ENCODE results near the gene TMEM258. TPM values are rescaled to one million over a fixed set of nuclear protein-coding genes. Genes with fewer than 3 reads are reported as not detected.

The TMEM258 gene
- total and polyA plus RNA-seq, 2 of the 4 experiments (the other 2 are of a cell fraction): 107 to 280 TPM

DNA sequence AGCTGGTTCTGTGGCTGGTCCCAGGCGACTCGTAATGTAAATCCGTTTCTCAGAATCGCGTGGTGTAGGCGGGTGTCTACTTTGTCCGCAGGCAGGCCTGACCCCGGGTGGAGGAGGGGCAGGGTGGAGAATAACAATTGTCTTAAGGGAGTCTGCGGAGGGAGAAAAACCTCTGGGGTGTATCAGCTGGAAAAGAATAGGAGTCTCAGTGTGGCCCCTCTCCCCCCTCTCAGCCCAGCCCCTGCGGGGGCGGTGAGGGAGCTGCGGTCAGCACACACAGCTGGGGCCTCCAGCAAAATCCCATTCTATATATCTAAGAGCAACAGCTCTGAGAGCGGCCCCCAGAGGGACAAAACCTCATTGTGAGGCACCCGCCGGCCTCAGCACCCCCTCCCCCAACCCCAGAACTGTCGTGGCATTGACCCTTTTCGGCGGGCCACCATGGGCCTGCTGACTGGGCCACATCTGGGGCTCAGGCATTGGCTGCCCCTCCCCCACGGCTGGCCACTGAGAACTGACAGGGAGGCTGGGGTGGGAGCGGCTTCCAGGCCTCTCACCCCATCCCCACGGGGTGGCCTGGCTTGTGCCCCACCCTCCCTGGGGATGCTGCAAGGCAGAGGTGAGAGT is 42.7 kb downstream of the TMEM258 start:
- Histone ChIP-seq H2AK5ac (ENCODE audit: low read depth, low read length) (peak overlapping the region; percentile 31), H3K9me3 (ENCODE audit: control insufficient read depth, insufficient read depth, low read length) (no peaks in the 10 kb centered on the region)

More for the DNA sequence above, 42.7 kb downstream of the TMEM258 start:
- H3K14ac ChIP-seq (replicated peaks; ENCODE audit: low read depth, low read length): no peak overlapping the region
- no peak overlapping the region for H3K4ac ChIP-seq (ENCODE audit: low read depth, low read length)
- no peak overlapping the region for H3K4me2 ChIP-seq (ENCODE audit: low read depth, low read length)
- peak overlapping the region; percentile 11 for H2AFZ ChIP-seq (replicated peaks; ENCODE audit: low read length, poor library complexity)
- H4K91ac ChIP-seq (ENCODE audit: insufficient read depth, low read depth, low read length): no peak overlapping the region
- H3K27me3 ChIP-seq (ENCODE audit: control insufficient read depth, insufficient read depth, low read length): peaks cover 3% of the 10 kb centered on the region; the same call in 1 of the 2 replicates
- WGBS, 2 experiments (ENCODE audit: extremely low coverage in 2 of 2, insufficient read length in 1 of 2): 20% methylated on average over 2 of the region's 21 CpGs; no CpG with 5 or more reads in 1 of the 2 experiments
- dilution Hi-C loops (cut with HindIII; ENCODE audit: low sequenced_read_pairs, unreplicated experiment) (no loop called here), intact Hi-C loops (cut with micrococcal nuclease) (no loop called here), in situ Hi-C loops (cut with MboI; ENCODE audit: low sequenced_read_pairs) (no loop called here)
- TF ChIP-seq CEBPB (IDR thresholded peaks at IDR 0.05; ENCODE audit: low read depth, low read length) (no peak), RFX5 (IDR thresholded peaks at IDR 0.05; ENCODE audit: low read depth, low read length) (no peak), RAD21 (IDR thresholded peaks at IDR 0.05; ENCODE audit: low read length) (no peak)
- no TSS peak for BruUV-seq (replicated peaks)
- no peak overlapping the region for H3K27ac ChIP-seq (ENCODE audit: insufficient read depth, low read length)
- H3K23ac ChIP-seq (ENCODE audit: low read depth, low read length): no peak overlapping the region
- no peaks in the 10 kb centered on the region for H3K36me3 ChIP-seq (ENCODE audit: control insufficient read depth, insufficient read depth, low read length)
- no peak overlapping the region for H2AK9ac ChIP-seq (replicated peaks; ENCODE audit: low read depth, low read length, poor library complexity)
- H4K5ac ChIP-seq (ENCODE audit: low read depth, low read length): no peak overlapping the region
- H3K56ac ChIP-seq (ENCODE audit: extremely low read depth, insufficient read depth, low read length): no peak overlapping the region
- H2BK5ac ChIP-seq (ENCODE audit: low read depth, low read length, poor library complexity, severe bottlenecking): no peak overlapping the region
- no peak overlapping the region for H3K4me3 ChIP-seq (ENCODE audit: insufficient read depth, low read depth, low read length)
- no peak overlapping the region for H4K8ac ChIP-seq (ENCODE audit: low read depth in 2 of 2, low read length in 2 of 2)
- no peak overlapping the region for H2BK20ac ChIP-seq (ENCODE audit: low read depth, low read length)
- ChIA-PET CTCF (no interaction called here), POLR2A (ENCODE audit: unreplicated experiment) (interaction anchor here (0.5 kb wide), 1 partner anchor 10 kb away, joined by 7 read pairs; no protein-coding TSS in a partner anchor)
- H3K9ac ChIP-seq (ENCODE audit: low read depth, low read length): no peak overlapping the region
- no peak for ATAC-seq (ENCODE audit: low read depth)
- no peak overlapping the region for H2BK15ac ChIP-seq (ENCODE audit: low read depth, low read length)
- H3K9me1 ChIP-seq (ENCODE audit: insufficient read depth, low read length): no peaks in the 10 kb centered on the region
- H2BK120ac ChIP-seq (ENCODE audit: low read depth, low read length): no peak overlapping the region
- H3K4me1 ChIP-seq (ENCODE audit: control insufficient read depth, insufficient read depth, low read length): peaks cover 5% of the 10 kb centered on the region
- no peak for DNase-seq
- no peaks in the 10 kb centered on the region for H4K20me1 ChIP-seq (ENCODE audit: insufficient read depth, low read length)
- H3K18ac ChIP-seq (ENCODE audit: low read depth, low read length): no peak overlapping the region
- no peaks in the 10 kb centered on the region for H3K79me1 ChIP-seq (ENCODE audit: low read depth in 1 of 2, low read length in 2 of 2)

Data from IMR-90 (cell line).